Fibroblast of skin of scalp (primary cell): ENCODE data around the gene RBP7. TPM values are rescaled to one million over a fixed set of nuclear protein-coding genes. Genes with fewer than 3 reads are reported as not detected.
"Not testable (repeated sequence)": the region's sequence is repeated elsewhere in the genome, so short reads cannot be mapped to it uniquely, and the experiment has no call there.

Experiments
- DNase-seq: peaks from one replicate; pipeline ENCODE4 v3.0.0-alpha.2; 2013
- polyA plus RNA-seq, 2 experiments: library from polyadenylated mRNA; unstranded; fragments of 120-200 nt; gene quantifications; one replicate each; pipeline ENCODE4 v1.2.1, GENCODE V29; 2013; ENCODE audit not compliant: insufficient read length in 2 of 2

The RBP7 gene
- polyA plus RNA-seq (2013, experiment 1 of 2; ENCODE audit: insufficient read length), result 0.13 TPM
- polyA plus RNA-seq (2013, experiment 2 of 2; ENCODE audit: insufficient read length), result 0.49 TPM

- DNase-seq, result no peak
Observed at GRCh38 chr1:9996624-9997582, at the start of gene RBP7. Gene RBP7 (plus strand): TSS chr1:9997228. CDS start chr1:9997259, 31 bp downstream.

DNA sequence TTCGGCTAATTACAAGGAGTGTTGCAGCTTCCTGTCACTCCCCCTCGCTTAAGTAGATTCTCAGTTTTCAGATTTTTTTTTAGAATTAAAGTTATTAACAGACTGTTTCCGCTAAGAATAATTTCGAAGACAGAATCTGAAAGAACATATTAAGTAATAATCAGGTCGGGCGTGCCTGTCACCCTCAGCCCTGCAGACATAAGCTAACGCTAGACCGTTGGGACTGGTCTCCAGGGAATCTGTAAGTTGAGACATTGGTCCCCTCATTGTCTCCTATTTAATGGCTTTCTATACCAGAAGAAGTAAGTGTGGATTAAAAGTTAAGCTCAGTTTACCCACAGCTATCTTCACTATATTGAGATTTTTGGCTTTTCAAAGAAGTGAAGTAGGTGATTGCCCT, 39.3 kb upstream of the RBP7 start:
- DNase-seq, result no peak

DNA sequence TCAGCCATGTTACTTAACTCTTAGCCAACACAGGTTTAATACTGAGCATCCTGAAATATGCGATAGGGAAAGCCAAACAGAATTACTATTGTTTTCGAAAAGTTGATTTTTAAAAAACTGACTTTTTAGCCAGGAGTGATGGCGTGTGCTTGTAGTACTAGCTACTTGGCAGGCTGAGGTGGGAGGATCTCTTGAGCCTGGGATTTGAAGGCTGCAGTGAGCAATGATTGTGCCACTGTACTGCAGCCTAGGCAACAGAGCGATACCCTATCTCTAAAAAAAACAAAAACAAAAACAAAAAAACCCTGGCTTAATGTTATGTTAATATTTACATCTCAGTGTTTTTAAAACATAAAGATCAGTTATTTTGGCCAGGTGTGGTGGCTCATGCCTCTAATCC, 37.0 kb upstream of the RBP7 start:
- DNase-seq, result no peak

GRCh38 chr1:9960706-9961562, 36.1 kb upstream of the RBP7 start:
- peak; percentile 32 for DNase-seq

DNA sequence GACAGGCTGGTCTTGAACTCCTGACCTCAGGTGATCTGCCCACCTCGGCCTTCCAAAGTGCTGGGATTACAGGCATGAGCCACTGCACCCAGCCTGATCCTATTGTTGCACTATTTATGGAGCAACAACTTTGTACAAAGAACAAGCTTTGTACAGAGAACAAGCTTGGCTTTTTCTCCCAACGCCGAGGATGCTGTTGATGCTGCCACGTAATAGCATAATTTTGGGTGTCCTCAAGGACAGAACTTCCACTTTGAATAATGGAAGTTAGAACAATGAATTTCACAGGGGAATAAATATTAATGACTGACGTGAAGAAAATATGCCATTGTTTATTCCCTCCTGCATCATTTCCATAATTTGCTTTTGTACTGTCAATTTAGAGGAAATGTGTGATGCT, 12.8 kb upstream of the RBP7 start:
- DNase-seq, result no peak

GRCh38 chr1:9985001-9985400, 12.0 kb upstream of the RBP7 start:
- DNase-seq, result no peak

GRCh38 chr1:9989773-9990172, 7.3 kb upstream of the RBP7 start:
- DNase-seq, result no peak

GRCh38 chr1:9990944-9991343, 6.1 kb upstream of the RBP7 start:
- no peak for DNase-seq

GRCh38 chr1:9992910-9993309, 4.1 kb upstream of the RBP7 start:
- DNase-seq, result no peak

DNA sequence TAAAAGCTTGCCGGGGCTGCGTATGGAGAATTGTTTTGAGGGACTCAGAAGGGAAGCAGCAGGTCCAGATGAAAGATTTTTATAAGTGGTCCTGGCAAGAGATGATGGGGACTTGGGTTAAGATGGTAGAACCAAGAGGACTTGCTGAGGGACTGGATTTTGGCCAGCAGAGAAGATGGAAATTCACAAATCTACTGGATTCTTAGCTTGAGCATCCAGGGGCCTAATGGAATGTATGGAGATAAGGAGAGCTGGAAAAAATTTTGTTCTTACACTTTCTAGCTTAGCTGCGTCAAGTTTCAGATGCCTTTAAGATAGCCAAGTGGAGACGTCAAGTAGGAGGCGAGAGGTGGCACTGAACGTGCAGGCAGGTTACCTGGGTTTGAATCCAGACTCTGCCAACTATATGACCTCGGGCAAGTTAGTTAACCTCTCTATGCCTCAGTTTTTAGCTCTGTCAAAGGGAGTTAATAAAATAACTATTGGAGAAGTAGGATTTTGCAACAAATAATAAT, 3.4 kb upstream of the RBP7 start:
- DNase-seq, result no peak

GRCh38 chr1:10001016-10001665, 4.1 kb downstream of the RBP7 start:
- DNase-seq, result no peak

- not testable (repeated sequence) for DNase-seq
Observed at GRCh38 chr1:10005248-10005647, 8.2 kb downstream of the RBP7 start.

DNA sequence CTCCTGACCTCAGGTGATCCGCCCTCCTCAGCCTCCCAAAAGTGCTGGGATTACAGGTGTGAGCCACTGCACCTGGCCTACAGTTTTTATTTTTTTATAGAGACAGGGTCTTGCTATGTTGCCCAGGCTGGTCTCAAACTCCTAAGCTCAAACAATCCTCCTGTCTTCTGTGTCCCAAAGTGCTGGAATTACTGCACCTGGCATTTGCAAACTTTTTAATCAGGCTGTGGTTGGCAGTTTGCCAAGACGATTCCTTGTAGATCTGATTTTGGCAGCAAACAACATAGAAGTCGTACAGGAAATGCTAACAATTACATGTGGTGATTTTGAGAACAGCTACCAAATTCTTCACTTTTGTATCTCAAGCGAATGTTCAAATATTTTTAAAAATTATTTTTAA, 10.1 kb downstream of the RBP7 start:
- no peak for DNase-seq

DNA sequence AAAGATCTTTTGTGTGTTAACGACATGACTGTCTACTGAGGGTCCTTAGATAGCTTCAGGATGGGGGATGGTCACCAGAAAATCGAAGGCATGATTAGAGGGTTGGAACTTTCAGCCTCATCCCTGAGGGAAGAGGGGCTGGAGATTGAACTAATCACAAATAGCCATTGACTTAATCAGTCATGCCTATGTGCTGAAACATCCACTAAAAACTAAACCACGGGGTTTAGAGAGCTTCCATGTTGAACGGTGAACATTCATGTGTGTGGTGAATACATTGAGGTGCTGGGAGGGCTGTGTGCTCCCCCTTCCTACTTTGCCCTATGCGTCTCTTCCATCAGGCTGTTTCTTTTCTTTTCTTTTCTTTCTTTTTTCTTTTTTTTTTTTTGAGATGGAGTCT, 17.0 kb downstream of the RBP7 start:
- peak; percentile 26 for DNase-seq

- DNase-seq, result no peak
Observed at GRCh38 chr1:10019561-10019960, 22.5 kb downstream of the RBP7 start.

- DNase-seq, result no peak
Observed at GRCh38 chr1:10020086-10020485, 23.1 kb downstream of the RBP7 start.

- DNase-seq, result peak; percentile 64
Observed at GRCh38 chr1:10020678-10021077, 23.6 kb downstream of the RBP7 start.

GRCh38 chr1:10021992-10022391, 25.0 kb downstream of the RBP7 start:
- not testable (repeated sequence) for DNase-seq

DNA sequence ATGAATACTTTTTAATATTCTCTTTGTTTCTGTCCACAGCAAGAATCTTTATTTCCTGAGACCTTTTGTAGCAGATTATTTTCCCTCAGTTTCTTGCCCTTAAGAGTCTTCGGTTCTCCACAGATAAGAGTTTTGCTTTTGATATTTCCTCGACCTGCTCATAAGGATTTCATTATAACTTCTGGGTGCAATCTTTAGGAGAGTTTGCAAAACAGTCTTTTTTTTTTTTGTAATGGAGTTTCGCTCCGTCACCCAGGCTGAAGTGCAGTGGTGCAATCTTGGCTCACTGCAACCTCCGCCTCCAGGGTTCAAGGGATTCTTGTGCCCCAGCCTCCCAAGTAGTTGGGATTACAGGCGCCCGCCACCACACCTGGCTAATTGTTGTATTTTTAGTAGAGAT, 25.6 kb downstream of the RBP7 start:
- DNase-seq, result no peak

DNA sequence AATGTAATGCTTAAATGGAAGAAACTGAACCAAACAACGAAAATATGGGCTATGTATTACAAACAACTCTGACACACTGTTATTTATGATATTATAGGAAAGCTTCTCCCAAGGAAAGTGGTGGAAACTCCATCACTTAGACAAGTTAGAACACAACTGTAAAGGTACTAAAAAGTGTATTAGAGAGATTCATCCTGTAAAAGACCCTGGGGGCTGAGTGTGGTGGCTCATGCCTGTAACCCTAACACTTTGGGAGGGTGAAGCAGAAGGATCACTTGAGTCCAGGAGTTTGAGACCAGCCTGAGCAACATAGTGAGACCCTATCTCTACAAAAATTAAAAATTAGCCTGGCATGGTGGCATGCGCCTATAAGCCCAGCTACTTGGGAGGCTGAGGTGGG, 28.3 kb downstream of the RBP7 start:
- DNase-seq, result no peak

DNA sequence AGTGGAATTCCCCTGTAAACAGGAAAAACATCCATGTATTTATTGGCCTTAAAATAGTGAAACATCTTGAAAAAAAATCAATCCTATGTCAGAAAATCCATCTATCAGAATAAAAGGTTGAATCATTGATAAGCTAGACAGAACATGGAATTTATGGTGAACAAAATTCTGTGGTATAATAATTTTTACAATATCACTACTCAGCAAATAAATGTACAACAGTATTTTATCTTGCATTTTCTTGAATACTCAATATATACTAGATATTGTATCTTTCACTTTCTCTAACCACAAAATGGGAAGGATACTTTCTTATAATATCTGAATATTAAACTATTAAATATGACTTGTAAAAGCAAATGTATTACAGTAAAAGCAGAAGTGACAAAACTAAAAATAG, 30.0 kb downstream of the RBP7 start:
- no peak for DNase-seq

DNA sequence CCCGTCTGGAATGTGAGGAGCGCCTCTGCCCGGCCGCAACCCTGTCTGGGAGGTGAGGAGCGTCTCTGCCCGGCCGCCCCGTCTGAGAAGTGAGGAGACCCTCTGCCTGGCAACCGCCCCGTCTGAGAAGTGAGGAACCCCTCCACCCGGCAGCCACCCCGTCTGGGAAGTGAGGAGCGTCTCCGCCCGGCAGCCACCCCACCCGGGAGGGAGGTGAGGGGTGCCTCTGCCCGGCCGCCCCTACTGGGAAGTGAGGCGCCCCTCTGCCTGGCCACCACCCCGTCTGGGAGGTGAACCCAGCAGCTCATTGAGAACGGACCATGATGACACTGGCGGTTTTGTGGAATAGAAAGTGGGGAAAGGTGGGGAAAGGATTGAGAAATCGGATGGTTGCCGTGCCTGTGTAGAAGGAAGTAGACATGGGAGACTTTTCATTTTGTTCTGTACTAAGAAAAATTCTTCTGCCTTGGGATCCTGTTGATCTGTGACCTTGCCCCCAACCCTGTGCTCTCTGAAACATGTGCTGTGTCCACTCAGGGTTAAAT, 32.0 kb downstream of the RBP7 start:
- not testable (repeated sequence) for DNase-seq
